ENCODE measurements around the gene FNDC3B.
"Not testable (repeated sequence)": the region's sequence is repeated elsewhere in the genome, so short reads cannot be mapped to it uniquely, and the experiment has no call there.

FNDC3B gene

GRCh38 chr3:172076212-172076611 lies 36.8 kb downstream of the FNDC3B start:
- DNase-seq, result no peak

GRCh38 chr3:172077197-172077757 lies 37.9 kb downstream of the FNDC3B start:
- no peak for DNase-seq

DNA sequence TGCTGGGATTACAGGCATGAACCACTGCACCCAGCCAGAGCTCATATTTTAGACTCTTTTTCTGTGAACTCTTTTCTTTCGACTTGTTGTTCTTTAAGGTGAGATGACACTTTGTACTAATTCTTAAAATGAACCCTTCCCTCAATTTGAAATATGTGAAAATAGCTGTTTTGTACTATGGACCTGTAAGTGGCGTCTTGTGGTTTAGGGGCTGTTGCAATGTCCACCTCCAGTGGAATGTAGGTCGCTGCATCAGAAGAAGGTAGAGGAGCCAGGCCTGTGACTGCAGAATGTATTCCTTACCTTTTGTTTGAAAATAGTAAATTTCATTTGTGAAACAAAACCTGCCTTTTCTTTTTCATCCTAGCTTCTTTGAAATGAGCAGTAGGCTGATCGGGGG lies 38.9 kb downstream of the FNDC3B start:
- DNase-seq, result no peak

DNA sequence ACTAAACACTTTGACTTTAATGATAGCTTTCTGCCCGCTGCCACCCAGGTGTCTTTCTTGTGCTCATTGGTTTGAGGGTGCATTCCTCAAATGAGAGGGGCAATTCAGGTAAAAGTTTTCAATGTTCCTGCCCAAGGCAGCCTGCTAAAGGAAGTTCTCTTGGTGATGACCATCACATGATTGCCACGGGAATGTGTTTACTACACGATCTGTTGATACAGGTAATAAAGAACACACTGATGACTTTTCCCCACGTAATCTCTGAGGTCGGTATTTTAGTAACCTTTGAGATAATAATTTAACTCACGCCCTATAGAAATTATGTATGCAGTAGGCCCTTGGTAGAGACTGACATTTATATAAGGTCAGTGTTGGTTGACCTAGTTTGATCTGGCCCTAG lies 39.3 kb downstream of the FNDC3B start:
- no peak for DNase-seq

GRCh38 chr3:172079326-172079976 lies 40.1 kb downstream of the FNDC3B start:
- no peak for DNase-seq

DNA sequence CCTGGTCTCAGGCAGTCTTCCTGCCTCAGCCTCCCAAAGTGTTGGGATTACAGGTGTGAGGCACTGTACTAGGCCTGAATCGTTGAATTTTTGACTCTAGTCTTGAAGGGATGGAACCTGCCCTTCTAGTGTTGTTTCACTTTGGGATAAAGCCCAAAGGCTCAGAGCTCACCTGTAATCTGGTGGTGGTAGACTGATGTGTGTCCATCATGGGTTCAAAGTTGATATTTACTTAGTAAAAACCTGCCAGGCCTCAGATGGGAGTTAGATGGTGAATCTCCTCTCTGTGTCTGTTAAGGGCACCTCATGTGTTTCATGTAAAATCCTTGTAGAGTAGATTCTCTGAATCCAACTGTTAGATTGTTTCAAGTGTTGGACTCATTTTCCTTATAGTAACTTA lies 41.1 kb downstream of the FNDC3B start:
- DNase-seq, result no peak

GRCh38 chr3:172082269-172082668 lies 42.9 kb downstream of the FNDC3B start:
- no peak for DNase-seq

DNA sequence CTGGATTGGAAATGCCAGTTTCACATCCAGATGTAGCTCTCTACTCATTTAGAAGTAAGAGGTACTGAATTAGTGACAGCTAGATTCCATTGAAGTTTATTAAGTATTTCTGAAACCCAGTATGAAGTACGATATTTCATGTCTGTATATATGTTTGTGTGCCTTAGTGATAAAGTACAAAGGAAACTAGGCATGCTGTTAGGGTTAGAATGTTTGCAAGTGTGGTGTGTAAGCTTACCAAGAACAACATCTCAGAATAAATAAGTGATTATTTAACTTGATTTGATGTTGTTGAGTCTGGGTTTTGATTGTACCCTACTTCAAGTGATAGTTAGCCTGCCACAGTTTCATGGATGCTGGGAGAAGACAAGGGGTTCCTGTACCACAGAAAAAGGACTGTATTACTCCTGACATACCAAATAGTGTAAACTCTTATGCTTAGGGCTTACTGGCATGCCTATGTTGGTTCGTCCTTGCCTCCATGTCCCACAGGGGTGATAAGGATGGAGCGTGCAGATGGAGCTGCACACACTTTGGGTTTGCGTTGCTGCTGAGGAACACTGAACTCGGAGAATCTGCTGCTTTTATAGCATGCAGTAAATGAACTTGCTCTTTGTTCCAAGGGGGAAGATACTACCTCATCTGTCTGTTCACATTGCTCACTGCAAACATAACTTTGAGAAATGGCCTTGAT lies 43.6 kb downstream of the FNDC3B start:
- no peak for DNase-seq

GRCh38 chr3:172083995-172084409 lies 44.6 kb downstream of the FNDC3B start:
- DNase-seq, result no peak

DNA sequence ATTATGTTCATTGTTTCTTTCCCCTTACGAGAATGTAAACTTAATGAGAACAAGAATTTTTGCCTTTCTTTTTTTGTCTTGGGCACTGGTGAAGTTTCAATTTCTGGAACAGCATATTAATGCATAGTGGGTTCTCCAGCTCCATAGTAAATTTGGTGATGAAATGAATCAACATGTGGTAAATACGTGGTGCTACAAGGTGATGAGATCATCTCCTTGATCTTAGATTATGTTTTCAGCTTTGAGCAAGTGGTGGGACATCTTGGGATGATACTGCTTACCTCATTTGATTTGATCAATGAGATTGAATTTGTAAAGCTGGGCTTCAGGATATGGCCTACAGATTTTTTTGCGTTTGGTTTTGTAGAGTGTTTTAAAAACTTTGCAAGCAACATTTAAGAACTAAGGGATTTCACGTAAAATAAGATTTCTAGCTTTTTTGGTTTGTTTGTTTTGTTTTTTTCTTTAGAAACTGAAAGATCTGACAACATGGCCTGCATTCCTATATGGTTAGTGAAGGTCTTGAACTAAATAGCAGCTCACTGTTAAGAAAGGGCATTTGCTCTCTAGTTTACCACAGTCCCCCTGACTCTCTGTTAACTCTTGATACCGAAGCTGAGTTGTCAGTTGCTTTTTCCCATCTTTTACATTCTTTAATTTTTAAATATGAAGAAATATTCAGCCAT lies 45.6 kb downstream of the FNDC3B start:
- no peak for DNase-seq

DNA sequence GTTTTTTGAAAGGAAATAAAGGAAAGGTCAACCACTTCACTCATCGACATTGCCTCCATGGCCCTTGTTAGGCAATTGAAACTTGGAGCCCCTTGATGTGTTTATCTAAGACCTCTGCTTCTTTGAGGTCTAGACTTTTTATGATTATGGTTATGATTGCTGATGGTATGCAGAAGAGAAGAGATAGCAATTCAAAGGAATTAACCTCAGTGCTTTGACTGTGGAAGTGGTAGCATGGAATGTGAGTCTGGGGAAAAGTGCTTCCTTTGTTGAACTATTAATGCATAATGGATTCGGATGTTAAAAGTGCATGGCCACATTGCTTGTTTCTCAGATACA lies 46.1 kb downstream of the FNDC3B start:
- no peak for DNase-seq

DNA sequence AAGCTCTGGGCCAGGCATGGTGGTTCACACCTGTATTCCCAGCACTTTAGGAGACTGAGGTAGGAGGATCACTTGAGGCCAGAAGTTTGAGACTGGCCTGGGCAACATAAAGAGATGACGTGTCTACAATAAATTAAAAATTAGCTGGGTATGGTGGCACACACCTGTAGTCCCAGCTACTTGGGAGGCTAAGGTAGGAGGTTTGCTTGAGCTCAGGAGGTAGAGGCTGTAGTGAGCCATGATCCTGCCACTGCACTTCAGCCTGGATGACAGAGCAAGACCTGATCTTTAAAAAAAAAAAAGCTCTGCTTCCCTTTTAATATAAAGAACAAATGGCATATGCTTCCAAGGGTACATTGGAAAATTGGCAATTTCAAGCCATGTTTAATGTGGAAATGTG lies 46.7 kb downstream of the FNDC3B start:
- DNase-seq, result no peak

- DNase-seq, result no peak
Measured at GRCh38 chr3:172087198-172087597, 47.8 kb downstream of the FNDC3B start.

- no peak for DNase-seq
Measured at GRCh38 chr3:172087602-172088580, 48.5 kb downstream of the FNDC3B start.

DNA sequence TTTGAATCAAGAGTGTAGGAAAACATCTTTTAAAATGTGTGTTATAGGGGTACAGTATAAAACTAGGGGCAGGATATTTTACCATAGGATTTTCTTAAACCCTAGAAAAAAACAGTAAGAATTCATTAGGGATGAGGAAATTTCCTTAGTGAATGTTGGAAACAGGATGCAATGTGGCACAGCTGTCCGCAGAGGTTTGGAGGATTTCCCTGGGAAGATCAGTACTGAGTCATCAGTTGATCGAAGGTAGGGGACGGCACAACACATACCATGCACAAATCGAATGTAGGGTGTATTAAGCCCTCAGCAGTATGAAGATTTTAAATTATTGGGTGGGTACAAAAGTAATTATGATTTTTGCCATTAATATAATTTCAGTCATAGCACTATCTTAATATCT lies 49.9 kb downstream of the FNDC3B start:
- no peak for DNase-seq

- no peak for DNase-seq
Measured at GRCh38 chr3:172090035-172090434, 50.7 kb downstream of the FNDC3B start.

- no peak for DNase-seq
Measured at GRCh38 chr3:172092658-172093057, 53.3 kb downstream of the FNDC3B start.

DNA sequence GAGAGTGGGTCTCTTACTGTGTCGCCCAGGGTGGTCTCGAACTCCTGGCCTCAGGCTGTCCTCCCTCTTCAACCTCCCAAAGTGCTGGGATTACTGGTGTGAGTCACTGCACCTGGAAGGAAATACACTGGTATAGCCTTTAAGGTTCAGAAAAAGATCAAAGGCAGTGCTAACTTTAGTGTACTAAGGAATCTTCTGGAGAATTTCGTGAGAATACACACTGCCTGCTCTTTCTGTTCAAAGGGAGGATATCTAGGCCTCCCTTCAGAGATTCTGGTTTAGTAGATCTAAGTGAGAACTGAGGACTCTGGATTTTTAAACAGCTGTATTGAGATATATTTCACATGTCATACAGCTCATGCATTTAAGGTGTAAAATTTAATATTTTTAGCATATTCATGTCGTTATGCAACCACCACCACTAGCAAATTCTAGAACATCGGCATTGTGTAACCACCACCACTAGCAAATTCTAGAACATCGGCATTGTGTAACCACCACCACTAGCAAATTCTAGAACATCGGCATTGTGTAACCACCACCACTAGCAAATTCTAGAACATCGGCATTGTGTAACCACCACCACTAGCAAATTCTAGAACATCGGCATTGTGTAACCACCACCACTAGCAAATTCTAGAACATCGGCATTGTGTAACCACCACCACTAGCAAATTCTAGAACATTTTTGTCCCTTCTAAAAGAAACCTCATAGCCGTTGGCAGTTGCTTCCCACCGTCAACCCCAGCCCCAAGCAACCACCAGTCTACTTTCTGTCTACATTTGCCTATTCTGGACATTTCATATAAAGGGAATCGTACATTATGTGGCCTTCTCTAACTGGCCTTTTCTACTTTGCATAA lies 54.4 kb downstream of the FNDC3B start:
- DNase-seq, result not testable (repeated sequence)

- DNase-seq, result no peak
Measured at GRCh38 chr3:172094621-172095557, 55.5 kb downstream of the FNDC3B start.

GRCh38 chr3:172096881-172097420 lies 57.6 kb downstream of the FNDC3B start:
- no peak for DNase-seq

Data from DMS79 treated with DMSO at 0.1 percent for 48 hours (cell line).